IMR-90 (cell line): ENCODE data around the gene AK2. TPM values are rescaled to one million over a fixed set of nuclear protein-coding genes. Genes with fewer than 3 reads are reported as not detected.

Experiments
- ATAC-seq: fragments of 200-7000 bp; cut with Tn5 transposase; 2 replicates; pipeline ENCODE4 v1.9.1; 2020; ENCODE audit warnings: low read depth, mild to moderate bottlenecking, moderate library complexity
- BruUV-seq: library from RNA; stranded (reverse); fragments of 400-500 nt; replicated peaks from 2 replicates; lab custom pipeline; 2021; lab: Mats Ljungman, UMichigan
- CTCF ChIA-PET: fragments of 300-600 bp; formaldehyde crosslinking; extraction: SDS; loops from one replicate; lab custom pipeline; 2021; ENCODE audit warnings: antibody characterized with exemption; lab: Yijun Ruan, JAX
- POLR2A ChIA-PET: fragments of 300-600 bp; sonication (Branson Sonifier 250); formaldehyde crosslinking; loops from one replicate; lab custom pipeline; 2022; ENCODE audit warnings: antibody characterized with exemption; ENCODE audit not compliant: unreplicated experiment; lab: Charles Lee
- DNase-seq: peaks from one replicate; pipeline ENCODE4 v3.0.0; 2013
- H2AFZ ChIP-seq: replicated peaks from 2 replicates; pipeline ENCODE3; 2013; ENCODE audit warnings: low read length, mild to moderate bottlenecking; ENCODE audit not compliant: poor library complexity
- H2AK5ac ChIP-seq: 2 replicates; pipeline ENCODE4 v1.6.1; 2013; ENCODE audit warnings: low read depth, low read length, inconsistent platforms
- H2AK9ac ChIP-seq: replicated peaks from 2 replicates; pipeline ENCODE3; 2013; ENCODE audit warnings: mild to moderate bottlenecking, low read depth, low read length, moderate library complexity; ENCODE audit not compliant: poor library complexity
- H2BK120ac ChIP-seq: 2 replicates; pipeline ENCODE4 v1.6.1; 2013; ENCODE audit warnings: low read depth, low read length, inconsistent platforms
- H2BK15ac ChIP-seq: 3 replicates; pipeline ENCODE4 v1.6.1; 2013; ENCODE audit warnings: low read depth, low read length, inconsistent platforms
- H2BK20ac ChIP-seq: 2 replicates; pipeline ENCODE4 v1.6.1; 2013; ENCODE audit warnings: low read depth, mild to moderate bottlenecking, inconsistent platforms, low read length, moderate library complexity
- H2BK5ac ChIP-seq: 2 replicates; pipeline ENCODE4 v1.6.1; 2013; ENCODE audit warnings: mild to moderate bottlenecking, low read depth, low read length, inconsistent platforms; ENCODE audit not compliant: poor library complexity, severe bottlenecking
- H3K14ac ChIP-seq: replicated peaks from 2 replicates; pipeline ENCODE4 v1.6.1; 2013; ENCODE audit warnings: low read depth, low read length, inconsistent platforms
- H3K18ac ChIP-seq: 2 replicates; pipeline ENCODE4 v1.6.1; 2013; ENCODE audit warnings: low read depth, low read length, control low read depth
- H3K23ac ChIP-seq: 2 replicates; pipeline ENCODE4 v1.6.1; 2013; ENCODE audit warnings: low read depth, low read length, inconsistent platforms
- H3K27ac ChIP-seq: 2 replicates; pipeline ENCODE4 v1.5.1; 2013; ENCODE audit warnings: mild to moderate bottlenecking, control low read depth, low read length; ENCODE audit not compliant: insufficient read depth
- H3K27me3 ChIP-seq: 2 replicates; pipeline ENCODE4 v1.6.1; 2013; ENCODE audit warnings: low read length; ENCODE audit not compliant: control insufficient read depth, insufficient read depth
- H3K36me3 ChIP-seq: 2 replicates; pipeline ENCODE4 v1.6.1; 2013; ENCODE audit warnings: low read length, mixed read lengths; ENCODE audit not compliant: control insufficient read depth, insufficient read depth
- H3K4ac ChIP-seq: 2 replicates; pipeline ENCODE4 v1.6.1; 2013; ENCODE audit warnings: low read depth, low read length, inconsistent platforms
- H3K4me1 ChIP-seq: 2 replicates; pipeline ENCODE4 v1.6.1; 2013; ENCODE audit warnings: low read length, mixed read lengths; ENCODE audit not compliant: control insufficient read depth, insufficient read depth
- H3K4me2 ChIP-seq: 2 replicates; pipeline ENCODE4 v1.6.1; 2013; ENCODE audit warnings: low read depth, mild to moderate bottlenecking, control low read depth, low read length, moderate library complexity
- H3K4me3 ChIP-seq: 2 replicates; pipeline ENCODE4 v1.5.1; 2013; ENCODE audit warnings: low read depth, mild to moderate bottlenecking, control low read depth, low read length, moderate library complexity; ENCODE audit not compliant: insufficient read depth
- H3K56ac ChIP-seq: 2 replicates; pipeline ENCODE4 v1.6.1; 2013; ENCODE audit warnings: low read length, inconsistent platforms; ENCODE audit not compliant: insufficient read depth; ENCODE audit errors: extremely low read depth
- H3K79me1 ChIP-seq, 2 experiments: 2 replicates each; pipeline ENCODE4 v1.6.1; 2013; ENCODE audit warnings: low read length in 2 of 2, inconsistent platforms in 1 of 2, low read depth in 1 of 2
- H3K9ac ChIP-seq: 2 replicates; pipeline ENCODE4 v1.6.1; 2013; ENCODE audit warnings: low read depth, low read length, control low read depth
- H3K9me1 ChIP-seq: 2 replicates; pipeline ENCODE4 v1.6.1; 2013; ENCODE audit warnings: low read length, inconsistent platforms; ENCODE audit not compliant: insufficient read depth
- H3K9me3 ChIP-seq: 2 replicates; pipeline ENCODE4 v1.6.1; 2013; ENCODE audit warnings: low read length; ENCODE audit not compliant: control insufficient read depth, insufficient read depth
- H4K20me1 ChIP-seq: 2 replicates; pipeline ENCODE4 v1.6.1; 2013; ENCODE audit warnings: low read length, inconsistent platforms; ENCODE audit not compliant: insufficient read depth
- H4K5ac ChIP-seq: 2 replicates; pipeline ENCODE4 v1.6.1; 2013; ENCODE audit warnings: mild to moderate bottlenecking, low read depth, low read length, control low read depth
- H4K8ac ChIP-seq, 2 experiments: 2 replicates each; pipeline ENCODE4 v1.6.1; 2013; ENCODE audit warnings: low read depth in 2 of 2, low read length in 2 of 2, control low read depth in 1 of 2, inconsistent platforms in 1 of 2
- H4K91ac ChIP-seq: 2 replicates; pipeline ENCODE4 v1.6.1; 2013; ENCODE audit warnings: low read depth, low read length, inconsistent platforms; ENCODE audit not compliant: insufficient read depth
- BHLHE40 ChIP-seq: fragments of 150-350 bp; IDR thresholded peaks from 2 replicates; pipeline ENCODE4 v1.6.1; 2016; ENCODE audit warnings: mild to moderate bottlenecking, low read depth, low read length
- CEBPB ChIP-seq: IDR thresholded peaks from 2 replicates; pipeline ENCODE4 v1.6.1; 2012; ENCODE audit warnings: low read depth, low read length, improper control_type of control experiment
- CHD1 ChIP-seq: IDR thresholded peaks from 2 replicates; pipeline ENCODE4 v1.6.1; 2012; ENCODE audit warnings: low read depth, low read length, improper control_type of control experiment
- CTCF ChIP-seq: conservative IDR thresholded peaks from 2 replicates; pipeline ENCODE4 v1.5.1; 2012; ENCODE audit warnings: mild to moderate bottlenecking, low read depth, low read length, improper control_type of control experiment
- ELK1 ChIP-seq: fragments of 150-350 bp; IDR thresholded peaks from 2 replicates; pipeline ENCODE4 v1.6.1; 2016; ENCODE audit warnings: low read depth, mild to moderate bottlenecking, low read length, moderate library complexity, borderline replicate concordance
- FOS ChIP-seq: fragments of 150-350 bp; IDR thresholded peaks from 2 replicates; pipeline ENCODE4 v1.6.1; 2016; ENCODE audit warnings: low read depth, low read length
- MAFK ChIP-seq: IDR thresholded peaks from 2 replicates; pipeline ENCODE4 v1.6.1; 2012; ENCODE audit warnings: low read depth, low read length, improper control_type of control experiment
- MAZ ChIP-seq: IDR thresholded peaks from 2 replicates; pipeline ENCODE4 v1.6.1; 2012; ENCODE audit warnings: low read depth, mild to moderate bottlenecking, low read length, improper control_type of control experiment, moderate library complexity, borderline replicate concordance
- MXI1 ChIP-seq: IDR thresholded peaks from 2 replicates; pipeline ENCODE4 v1.6.1; 2012; ENCODE audit warnings: low read depth, mild to moderate bottlenecking, low read length, moderate library complexity, borderline replicate concordance
- NFE2L2 ChIP-seq: fragments of 150-350 bp; IDR thresholded peaks from 2 replicates; pipeline ENCODE4 v1.6.1; 2016; ENCODE audit warnings: low read depth, mild to moderate bottlenecking, low read length
- POLR2A ChIP-seq: IDR thresholded peaks from 2 replicates; pipeline ENCODE4 v1.6.1; 2012; ENCODE audit warnings: mild to moderate bottlenecking, low read depth, low read length
- RAD21 ChIP-seq: IDR thresholded peaks from 2 replicates; pipeline ENCODE4 v1.6.1; 2012; ENCODE audit warnings: low read length, improper control_type of control experiment
- RCOR1 ChIP-seq: IDR thresholded peaks from 2 replicates; pipeline ENCODE4 v1.6.1; 2012; ENCODE audit warnings: mild to moderate bottlenecking, low read length, improper control_type of control experiment; ENCODE audit not compliant: insufficient replicate concordance
- RFX5 ChIP-seq: IDR thresholded peaks from 2 replicates; pipeline ENCODE4 v1.8.0; 2012; ENCODE audit warnings: low read depth, mild to moderate bottlenecking, low read length, moderate library complexity
- SMC3 ChIP-seq: fragments of 150-350 bp; IDR thresholded peaks from 2 replicates; pipeline ENCODE4 v1.6.1; 2016; ENCODE audit warnings: low read depth, mild to moderate bottlenecking, antibody characterized with exemption, low read length, moderate library complexity
- USF2 ChIP-seq: fragments of 150-350 bp; IDR thresholded peaks from 2 replicates; pipeline ENCODE4 v1.6.1; 2017; ENCODE audit warnings: mild to moderate bottlenecking, antibody characterized with exemption, low read length, low read depth
- WGBS, 2 experiments: methylation state at CpG; one replicate each; pipeline versions ENCODE4 v1.1.5 to v1.1.7; 2013; ENCODE audit warnings: missing lambda C conversion rate in 2 of 2; ENCODE audit not compliant: insufficient read length in 1 of 2; ENCODE audit errors: extremely low coverage in 2 of 2; 5-methylcytosine and 5-hydroxymethylcytosine counted together
- dilution Hi-C: fragments of 300-500 bp; cut with HindIII; formaldehyde crosslinking; loops from one replicate; pipeline ENCODE4 v1.14.3; 2018; ENCODE audit warnings: low sequenced_read_pairs; ENCODE audit not compliant: unreplicated experiment
- in situ Hi-C: fragments of 300-500 bp; cut with MboI; formaldehyde crosslinking; loops from 3 replicates; pipeline ENCODE4 v1.14.3; 2019; ENCODE audit warnings: low sequenced_read_pairs, inconsistent platforms, mixed read lengths
- intact Hi-C: fragments of 100-400 bp; cut with micrococcal nuclease; formaldehyde crosslinking; loops from 2 replicates; pipeline ENCODE4 v1.10.0; 2022
- polyA plus RNA-seq, 3 experiments: library from polyadenylated mRNA; depleted of rRNA; stranded (reverse); fragments of >200 nt; gene quantifications; 2 replicates each; pipeline ENCODE4 v1.2.3, GENCODE V29; 2012; ENCODE audit warnings: low replicate concordance in 1 of 3
- total RNA-seq: library from RNA; depleted of rRNA; stranded (reverse); fragments of >200 nt; gene quantifications from 2 replicates; pipeline ENCODE4 v1.2.3, GENCODE V29; 2012

AK2 gene
- total and polyA plus RNA-seq, 2 of the 4 experiments (the other 2 are of a cell fraction) = 118 to 203 TPM

GRCh38 chr1:33014464-33015163, 22.1 kb downstream of the AK2 start:
- ATAC-seq = no peak
- H2AK5ac ChIP-seq = no peak overlapping the region
- H4K8ac ChIP-seq = no peak overlapping the region
- intact Hi-C loops = no loop called here
- in situ Hi-C loops = no loop called here
- H2BK5ac ChIP-seq = no peak overlapping the region
- no peak overlapping the region for H2BK120ac ChIP-seq
- H2AK9ac ChIP-seq = no peak overlapping the region
- H2BK20ac ChIP-seq = no peak overlapping the region
- H3K27me3 ChIP-seq = no peaks in the 10 kb centered on the region
- H3K36me3 ChIP-seq = peaks cover 40% of the 10 kb centered on the region
- no peak overlapping the region for H3K4me3 ChIP-seq
- H3K18ac ChIP-seq = no peak overlapping the region
- 91% methylated on average over 5 of the region's 8 CpGs; no CpG with 5 or more reads in 1 of the 2 experiments for WGBS, 2 experiments
- ChIA-PET CTCF (interaction anchor here (1.1 kb wide), 2 partner anchors 12 to 112 kb away, joined by 3 read pairs; no protein-coding TSS in a partner anchor), POLR2A (no interaction called here)
- no peaks in the 10 kb centered on the region for H4K20me1 ChIP-seq
- H3K14ac ChIP-seq = no peak overlapping the region
- H4K5ac ChIP-seq = no peak overlapping the region
- H3K4me2 ChIP-seq = no peak overlapping the region
- TF ChIP-seq SMC3 (no peak), RAD21 (no peak), FOS (no peak), CEBPB (no peak), RFX5 (no peak), MAZ (no peak), USF2 (no peak), MXI1 (no peak), RCOR1 (no peak), MAFK (no peak), NFE2L2 (no peak), CTCF (no peak), POLR2A (no peak), BHLHE40 (no peak), ELK1 (no peak), CHD1 (no peak)
- no TSS peak for BruUV-seq
- peaks cover 5% of the 10 kb centered on the region for H3K9me1 ChIP-seq
- H3K9me3 ChIP-seq = no peaks in the 10 kb centered on the region
- no peak overlapping the region for H3K23ac ChIP-seq
- H4K91ac ChIP-seq = no peak overlapping the region
- H3K9ac ChIP-seq = no peak overlapping the region
- no peak overlapping the region for H3K4ac ChIP-seq
- peaks cover 3 to 14% of the 10 kb centered on the region in 2 experiments; a peak in 3 of 4 replicates for H3K79me1 ChIP-seq
- H3K56ac ChIP-seq = no peak overlapping the region
- no peak overlapping the region for H3K27ac ChIP-seq
- H3K4me1 ChIP-seq = peaks cover 3% of the 10 kb centered on the region; the same call in 1 of the 2 replicates
- H2BK15ac ChIP-seq = no peak overlapping the region
- dilution Hi-C loops = no loop called here
- DNase-seq = no peak
- no peak overlapping the region for H2AFZ ChIP-seq
